Astrocyte of the cerebellum (primary cell): ENCODE measurements around the gene CLDN25.
A peak's percentile ranks its signal among the peaks of the same experiment; 100 is the strongest.
"Not testable (repeated sequence)": the region's sequence is repeated elsewhere in the genome, so short reads cannot be mapped to it uniquely, and the experiment has no call there.

ENCODE experiments used
- DNase-seq: peaks from one replicate; pipeline ENCODE4 v3.0.0-alpha.2; 2011; ENCODE audit warnings: low read depth
- H3K4me3 ChIP-seq: 2 replicates; pipeline ENCODE4 v1.5.1; 2011; ENCODE audit warnings: mild to moderate bottlenecking, low read depth, low read length, moderate library complexity
- in situ Hi-C: cut with HindIII; loops from 2 replicates; pipeline ENCODE4 v1.10.0; 2017; ENCODE audit warnings: low sequenced_read_pairs
- TF ChIP-seq, protein P1 (sequence below): IDR thresholded peaks from 2 replicates; pipeline ENCODE4 v1.5.1; 2012; ENCODE audit warnings: low read length, low read depth, moderate library complexity, mild to moderate bottlenecking; ENCODE audit errors: missing control alignments

The CLDN25 gene

DNA sequence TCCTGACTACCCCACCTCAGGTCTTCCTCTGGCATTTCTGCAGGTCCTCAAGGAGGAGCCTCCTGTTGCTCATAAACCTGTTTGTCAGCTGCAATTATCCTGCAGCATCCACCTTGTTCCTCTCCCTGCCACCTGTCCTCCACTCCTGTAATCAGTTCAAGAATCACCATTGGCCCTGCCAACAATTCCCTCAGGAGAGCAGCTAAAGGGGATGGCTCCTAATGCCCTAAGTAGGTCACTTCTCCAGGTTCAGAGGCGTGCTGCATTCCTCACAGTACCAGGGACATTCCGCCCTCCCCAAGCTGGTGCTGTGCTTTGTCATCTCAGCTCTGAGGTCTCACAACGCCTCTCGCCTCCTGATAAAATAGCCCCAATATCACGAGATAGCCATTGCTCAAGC lies 2.1 kb downstream of the CLDN25 start:
- TF ChIP-seq, protein P1, sequence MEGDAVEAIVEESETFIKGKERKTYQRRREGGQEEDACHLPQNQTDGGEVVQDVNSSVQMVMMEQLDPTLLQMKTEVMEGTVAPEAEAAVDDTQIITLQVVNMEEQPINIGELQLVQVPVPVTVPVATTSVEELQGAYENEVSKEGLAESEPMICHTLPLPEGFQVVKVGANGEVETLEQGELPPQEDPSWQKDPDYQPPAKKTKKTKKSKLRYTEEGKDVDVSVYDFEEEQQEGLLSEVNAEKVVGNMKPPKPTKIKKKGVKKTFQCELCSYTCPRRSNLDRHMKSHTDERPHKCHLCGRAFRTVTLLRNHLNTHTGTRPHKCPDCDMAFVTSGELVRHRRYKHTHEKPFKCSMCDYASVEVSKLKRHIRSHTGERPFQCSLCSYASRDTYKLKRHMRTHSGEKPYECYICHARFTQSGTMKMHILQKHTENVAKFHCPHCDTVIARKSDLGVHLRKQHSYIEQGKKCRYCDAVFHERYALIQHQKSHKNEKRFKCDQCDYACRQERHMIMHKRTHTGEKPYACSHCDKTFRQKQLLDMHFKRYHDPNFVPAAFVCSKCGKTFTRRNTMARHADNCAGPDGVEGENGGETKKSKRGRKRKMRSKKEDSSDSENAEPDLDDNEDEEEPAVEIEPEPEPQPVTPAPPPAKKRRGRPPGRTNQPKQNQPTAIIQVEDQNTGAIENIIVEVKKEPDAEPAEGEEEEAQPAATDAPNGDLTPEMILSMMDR, result no peak
- DNase-seq, result no peak
- in situ Hi-C loops, result no loop called here
- H3K4me3 ChIP-seq, result no peak overlapping the region

DNA sequence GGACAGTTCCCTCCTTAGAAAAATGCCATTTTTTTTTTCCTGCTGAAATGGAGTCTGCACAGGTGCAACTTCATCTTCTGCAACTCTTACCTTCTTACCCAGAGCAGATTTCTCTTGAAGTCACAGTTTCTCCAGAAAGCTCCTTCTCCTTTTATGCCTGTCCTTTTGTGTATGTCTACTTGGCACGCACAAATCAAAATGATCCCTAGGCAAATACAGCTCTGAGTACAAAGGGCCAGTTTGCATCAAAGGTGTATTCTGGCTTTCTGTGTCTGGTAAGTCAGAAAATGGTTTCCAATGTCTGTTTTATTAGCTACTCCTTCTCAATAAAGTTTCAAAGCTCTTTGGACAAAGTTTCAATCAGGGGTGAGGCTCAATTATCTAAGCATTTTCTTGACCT lies 2.5 kb downstream of the CLDN25 start:
- in situ Hi-C loops, result no loop called here
- TF ChIP-seq, protein P1, result no peak
- no peak for DNase-seq
- H3K4me3 ChIP-seq, result no peak overlapping the region

- in situ Hi-C loops, result not testable (repeated sequence)
Measured at GRCh38 chr11:113789016-113789415, 9.4 kb downstream of the CLDN25 start.

DNA sequence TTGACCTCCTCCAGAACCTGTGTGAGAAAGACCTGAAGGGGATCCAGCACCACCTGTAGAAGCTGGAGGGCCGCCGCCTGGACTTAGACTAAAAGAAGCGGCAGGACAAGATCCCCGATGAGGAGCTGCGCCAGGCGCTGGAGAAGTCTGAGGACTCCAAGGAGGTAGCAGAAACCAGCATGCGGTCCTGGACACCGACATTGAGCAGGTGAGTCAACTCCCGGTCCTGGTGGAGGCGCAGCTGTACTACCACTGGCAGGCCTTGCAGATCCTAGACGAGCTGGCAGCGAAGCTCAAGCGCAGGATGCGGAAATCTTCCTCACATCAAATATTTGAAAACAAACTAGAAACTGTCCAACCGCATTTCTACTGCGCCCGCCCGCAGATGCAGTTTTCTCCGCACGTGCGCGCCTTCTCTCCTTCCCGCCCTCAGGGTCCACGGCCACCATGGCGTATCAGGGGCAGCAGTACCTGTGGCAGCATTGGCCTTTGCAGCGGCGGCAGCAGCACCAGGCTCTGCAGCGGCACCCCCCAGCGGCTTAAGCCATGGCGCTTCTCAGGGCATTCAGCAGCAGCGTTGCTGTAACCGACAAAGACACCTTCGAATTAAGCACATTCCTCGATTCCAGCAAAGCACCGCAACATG lies 10.2 kb downstream of the CLDN25 start:
- no peak for DNase-seq
- in situ Hi-C loops, result no loop called here
- TF ChIP-seq, protein P1, result no peak
- no peak overlapping the region for H3K4me3 ChIP-seq

More at GRCh38 chr11:113789016-113789415, 9.4 kb downstream of the CLDN25 start:
- not testable (repeated sequence) for DNase-seq, H3K4me3 ChIP-seq

DNA sequence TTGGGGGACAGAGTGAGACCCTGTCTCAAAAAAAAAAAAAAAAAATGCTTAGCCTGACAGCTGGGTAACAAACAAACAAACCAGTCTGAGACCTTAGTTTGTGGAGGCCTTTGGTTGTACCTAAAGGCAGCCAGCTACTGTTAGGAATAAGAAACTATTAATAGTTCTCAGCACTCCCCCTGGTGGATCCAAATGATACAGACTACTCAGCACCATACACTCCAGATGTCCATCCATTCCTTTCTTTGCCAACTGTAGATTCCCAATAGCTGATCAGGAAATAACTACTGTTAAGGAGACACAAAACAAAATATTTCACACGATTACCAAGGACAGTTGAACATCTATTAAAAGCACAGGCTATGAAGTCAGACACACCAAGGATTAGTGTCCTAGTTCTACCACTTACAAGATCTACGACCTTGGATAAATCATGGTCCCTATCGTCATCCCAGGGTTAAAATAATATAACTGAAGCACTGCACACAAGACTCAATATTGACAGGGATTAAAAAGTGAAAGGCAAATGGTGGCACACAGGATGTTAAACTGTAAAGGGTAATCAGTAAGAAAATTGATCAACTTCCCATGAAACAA lies 17.2 kb downstream of the CLDN25 start:
- in situ Hi-C loops, result no loop called here
- peak; percentile 31 for DNase-seq
- no peak overlapping the region for H3K4me3 ChIP-seq
- TF ChIP-seq, protein P1, result peak; percentile 73

- no peak for DNase-seq
- in situ Hi-C loops, result no loop called here
- TF ChIP-seq, protein P1, result no peak
- H3K4me3 ChIP-seq, result no peak overlapping the region
Measured at GRCh38 chr11:113802621-113803020, 23.0 kb downstream of the CLDN25 start.

DNA sequence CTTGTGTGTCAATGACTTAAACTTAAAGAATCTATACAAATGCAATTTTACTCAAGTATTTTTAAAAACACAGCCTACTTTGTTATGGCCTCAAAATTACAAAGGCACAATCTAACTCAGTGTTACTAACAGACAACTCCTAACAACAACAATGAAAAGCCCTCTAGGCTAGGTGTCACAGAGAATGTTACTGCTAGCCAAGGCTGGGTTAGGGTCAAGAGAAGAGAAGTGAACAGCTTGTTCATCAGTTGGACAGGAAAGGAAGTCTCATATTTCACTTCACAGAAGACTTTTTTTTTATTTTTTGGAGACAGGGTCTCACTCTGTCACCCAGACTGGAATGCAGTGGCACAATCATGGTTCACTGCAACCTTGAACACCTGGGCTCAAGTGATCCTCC lies 26.0 kb downstream of the CLDN25 start:
- no peak overlapping the region for H3K4me3 ChIP-seq
- TF ChIP-seq, protein P1, result no peak
- DNase-seq, result no peak
- in situ Hi-C loops, result no loop called here
